PC-3 (cell line): ENCODE measurements around the gene S100Z. TPM values are rescaled to one million over a fixed set of nuclear protein-coding genes. Genes with fewer than 3 reads are reported as not detected.

Experiments used
- ATAC-seq: fragments of 200-7000 bp; cut with Tn5 transposase; 2 replicates; pipeline ENCODE4 v1.9.1; 2020; ENCODE audit warnings: mild to moderate bottlenecking, moderate library complexity
- BruUV-seq: library from RNA; stranded (reverse); fragments of 400-500 nt; replicated peaks from 2 replicates; lab custom pipeline; 2021; lab: Mats Ljungman, UMichigan
- CTCF ChIA-PET: fragments of 300-600 bp; sonication (Branson Sonifier 250); formaldehyde crosslinking; loops from one replicate; lab custom pipeline; 2022; ENCODE audit warnings: antibody characterized with exemption; lab: Charles Lee
- POLR2A ChIA-PET: fragments of 300-600 bp; sonication (Branson Sonifier 250); formaldehyde crosslinking; loops from one replicate; lab custom pipeline; 2022; ENCODE audit warnings: antibody characterized with exemption; ENCODE audit not compliant: unreplicated experiment; lab: Charles Lee
- DNase-seq: peaks from one replicate; pipeline ENCODE4 v3.0.0-alpha.2; 2015
- H2AFZ ChIP-seq: fragments of 300-600 bp; sonication (generic); 2 replicates; pipeline ENCODE4 v1.6.0; 2016; ENCODE audit warnings: antibody characterized with exemption, low read length
- H3F3A ChIP-seq: fragments of 300-600 bp; sonication (generic); one replicate; pipeline ENCODE4 v1.6.0; 2017; ENCODE audit warnings: antibody characterized with exemption, low read length, control low read depth, mild to moderate bottlenecking; ENCODE audit not compliant: unreplicated experiment
- H3K27ac ChIP-seq: fragments of 300-600 bp; sonication (generic); 2 replicates; pipeline ENCODE4 v1.5.1; 2016; ENCODE audit warnings: mild to moderate bottlenecking, low read length
- H3K27me3 ChIP-seq: fragments of 300-600 bp; sonication (generic); 2 replicates; pipeline ENCODE4 v1.6.1; 2016; ENCODE audit warnings: low read length, mixed read lengths
- H3K36me3 ChIP-seq: fragments of 300-600 bp; sonication (generic); 2 replicates; pipeline ENCODE4 v1.6.1; 2016; ENCODE audit warnings: low read depth, mixed run types, low read length, mixed read lengths
- H3K4me1 ChIP-seq: fragments of 300-600 bp; sonication (generic); 2 replicates; pipeline ENCODE4 v1.5.1; 2016; ENCODE audit warnings: low read length; ENCODE audit not compliant: insufficient read depth
- H3K4me2 ChIP-seq: fragments of 300-600 bp; sonication (generic); 2 replicates; pipeline ENCODE4 v1.6.0; 2016; ENCODE audit warnings: low read length
- H3K4me3 ChIP-seq: fragments of 300-600 bp; sonication (generic); 2 replicates; pipeline ENCODE4 v1.5.1; 2016; ENCODE audit warnings: mild to moderate bottlenecking, low read length, mixed read lengths
- H3K79me2 ChIP-seq: fragments of 300-600 bp; sonication (generic); 2 replicates; pipeline ENCODE4 v1.6.1; 2017; ENCODE audit warnings: low read length, mixed read lengths
- H3K9ac ChIP-seq: fragments of 300-600 bp; sonication (generic); 2 replicates; pipeline ENCODE4 v1.6.0; 2016; ENCODE audit warnings: mild to moderate bottlenecking, low read length
- H3K9me2 ChIP-seq: fragments of 300-600 bp; sonication (generic); replicated peaks from 2 replicates; pipeline ENCODE4 v1.6.1; 2016; ENCODE audit warnings: mixed run types, low read length, mixed read lengths
- H3K9me3 ChIP-seq: fragments of 300-600 bp; sonication (generic); 2 replicates; pipeline ENCODE4 v1.6.1; 2016; ENCODE audit warnings: low read length, mixed read lengths
- H4K20me1 ChIP-seq: fragments of 300-600 bp; sonication (generic); 2 replicates; pipeline ENCODE4 v1.6.1; 2016; ENCODE audit warnings: low read length, mixed read lengths
- CTCF ChIP-seq: fragments of 300-600 bp; sonication (generic); conservative IDR thresholded peaks from 2 replicates; pipeline ENCODE4 v1.5.1; 2017; ENCODE audit warnings: antibody characterized with exemption, low read depth, mild to moderate bottlenecking, low read length
- EZH2 ChIP-seq: fragments of 300-600 bp; sonication (generic); IDR thresholded peaks from one replicate; pipeline ENCODE4 v1.6.1; 2017; ENCODE audit warnings: antibody characterized with exemption, mild to moderate bottlenecking, low read length; ENCODE audit not compliant: unreplicated experiment
- EZH2phosphoT487 ChIP-seq: fragments of 300-600 bp; sonication (generic); IDR thresholded peaks from 2 replicates; pipeline ENCODE4 v1.6.1; 2018; ENCODE audit warnings: mild to moderate bottlenecking, antibody characterized with exemption, low read length, borderline replicate concordance
- intact Hi-C: fragments of 100-400 bp; cut with micrococcal nuclease; formaldehyde crosslinking; loops from 2 replicates; pipeline ENCODE4 v1.9.0; 2023
- total RNA-seq: library from RNA; depleted of rRNA; stranded (reverse); fragments of >200 nt; gene quantifications from 2 replicates; pipeline ENCODE4 v1.2.3, GENCODE V29; 2014

The S100Z gene
- total RNA-seq, 1 experiment from 2014 or later = 0.11 TPM

- CTCF ChIA-PET = no interaction called here
- TF ChIP-seq CTCF = no peak
- no peak for TF ChIP-seq EZH2phosphoT487
- no peak for TF ChIP-seq EZH2
- no peaks in the 10 kb centered on the region for H3K79me2 ChIP-seq
- no peak overlapping the region for H3K4me2 ChIP-seq
- H3K9me2 ChIP-seq = no peaks in the 10 kb centered on the region
- BruUV-seq = no TSS peak
- no peak overlapping the region for H3K9ac ChIP-seq
- H3K4me3 ChIP-seq = no peak overlapping the region
- intact Hi-C loops = no loop called here
- no peaks in the 10 kb centered on the region for H3F3A ChIP-seq
- H3K27me3 ChIP-seq = no peaks in the 10 kb centered on the region
- ATAC-seq = no peak
- H3K27ac ChIP-seq = no peak overlapping the region
- H4K20me1 ChIP-seq = no peaks in the 10 kb centered on the region
- DNase-seq = no peak
- H3K36me3 ChIP-seq = no peaks in the 10 kb centered on the region
- no peaks in the 10 kb centered on the region for H3K4me1 ChIP-seq
- no peaks in the 10 kb centered on the region for H3K9me3 ChIP-seq
- POLR2A ChIA-PET = no interaction called here
- no peak overlapping the region for H2AFZ ChIP-seq
These were observed 97.3 kb downstream of the S100Z start for GRCh38 chr5:76947082-76947503.

DNA sequence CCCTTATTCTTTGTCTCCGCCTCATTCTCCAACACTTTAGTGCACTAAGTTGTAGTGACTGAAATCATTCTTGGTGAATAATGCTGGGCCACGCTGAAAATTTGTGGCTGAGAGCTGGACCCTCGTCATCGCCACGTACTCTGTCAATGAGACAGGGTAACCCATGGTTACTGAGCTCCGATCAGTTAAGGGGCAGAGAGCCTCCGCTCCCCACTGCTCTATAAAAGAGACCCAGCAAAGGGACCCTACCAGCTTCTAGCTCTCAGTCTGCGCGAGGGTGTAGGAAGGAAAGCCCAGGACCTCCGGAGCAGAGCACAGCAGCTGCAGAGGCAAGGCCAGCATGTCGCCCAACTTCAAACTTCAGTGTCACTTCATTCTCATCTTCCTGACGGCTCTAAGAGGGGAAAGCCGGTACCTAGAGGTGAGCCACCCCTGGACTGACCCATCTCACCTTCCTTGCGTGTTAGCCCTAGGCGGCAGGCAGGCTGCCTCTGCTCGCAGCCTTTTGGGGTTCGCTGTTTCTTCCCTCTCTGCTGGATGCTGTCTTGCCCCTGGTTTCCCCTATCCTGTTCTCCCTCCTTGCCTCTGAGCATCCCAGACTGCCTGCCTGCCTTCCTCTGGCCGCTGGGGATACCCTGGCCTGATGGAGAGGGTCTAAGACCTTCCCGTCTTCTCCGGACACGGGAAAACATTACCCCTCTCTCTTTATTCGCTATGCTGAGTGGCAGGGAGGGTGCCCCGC, 103.2 kb downstream of the S100Z start, which contains the start of gene CRHBP:
CRHBP (plus strand) TSS at position 251 of the 742 bp plus-strand sequence; CDS start at position 341, 90 bp downstream.
- Histone ChIP-seq H3K4me3 (no peak within 1 kb of the TSS), H3F3A (no peaks in the 10 kb centered on the region), H3K9ac (no peak within 1 kb of the TSS), H2AFZ (no peak within 1 kb of the TSS), H3K79me2 (no peaks in the 10 kb centered on the region), H3K4me1 (no peaks in the 10 kb centered on the region), H3K27me3 (no peaks in the 10 kb centered on the region), H3K36me3 (no peaks in the 10 kb centered on the region), H3K9me3 (no peaks in the 10 kb centered on the region), H3K4me2 (no peak within 1 kb of the TSS), H4K20me1 (no peaks in the 10 kb centered on the region), H3K27ac (no peak within 1 kb of the TSS), H3K9me2 (no peaks in the 10 kb centered on the region)
- DNase-seq = no peak
- TF ChIP-seq EZH2 (no peak), EZH2phosphoT487 (no peak), CTCF (no peak)
- CTCF ChIA-PET = no interaction called here
- intact Hi-C loops = no loop called here
- ATAC-seq = no peak
- POLR2A ChIA-PET = no interaction called here
- no TSS peak for BruUV-seq
